ENCODE measurements around the gene SPEF1.

DNA sequence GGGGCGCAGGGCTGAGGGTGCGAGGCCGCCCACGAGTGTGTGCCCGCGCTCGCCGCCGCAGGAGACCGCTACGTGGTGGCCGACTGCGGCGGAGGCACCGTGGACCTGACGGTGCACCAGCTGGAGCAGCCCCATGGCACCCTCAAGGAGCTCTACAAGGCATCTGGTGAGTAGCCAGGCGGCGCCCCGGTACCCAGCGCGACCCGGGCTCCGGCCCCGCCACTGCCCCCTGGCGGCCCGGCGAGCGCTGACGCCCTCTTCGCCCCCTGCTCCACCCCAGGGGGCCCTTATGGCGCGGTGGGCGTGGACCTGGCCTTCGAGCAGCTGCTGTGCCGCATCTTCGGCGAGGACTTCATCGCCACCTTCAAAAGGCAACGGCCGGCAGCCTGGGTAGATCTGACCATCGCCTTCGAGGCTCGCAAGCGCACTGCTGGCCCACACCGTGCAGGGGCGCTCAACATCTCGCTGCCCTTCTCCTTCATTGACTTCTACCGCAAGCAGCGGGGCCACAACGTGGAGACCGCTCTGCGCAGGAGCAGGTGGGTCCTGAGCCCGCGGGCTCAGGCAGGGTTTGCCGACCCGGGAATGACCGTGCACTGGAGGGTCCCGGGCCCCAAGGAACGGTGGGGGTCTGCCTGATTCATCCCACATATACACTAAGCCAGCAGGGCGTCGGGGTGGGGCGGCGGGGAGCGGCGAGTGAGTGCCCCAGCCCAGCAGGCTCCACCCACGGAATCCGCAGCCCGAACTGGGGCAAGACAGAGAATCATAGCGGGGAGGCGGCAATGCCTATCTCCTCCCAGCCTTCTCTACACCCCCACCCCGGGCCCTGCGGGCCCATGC, 31.3 kb downstream of the SPEF1 start:
- TF ChIP-seq, protein P1, sequence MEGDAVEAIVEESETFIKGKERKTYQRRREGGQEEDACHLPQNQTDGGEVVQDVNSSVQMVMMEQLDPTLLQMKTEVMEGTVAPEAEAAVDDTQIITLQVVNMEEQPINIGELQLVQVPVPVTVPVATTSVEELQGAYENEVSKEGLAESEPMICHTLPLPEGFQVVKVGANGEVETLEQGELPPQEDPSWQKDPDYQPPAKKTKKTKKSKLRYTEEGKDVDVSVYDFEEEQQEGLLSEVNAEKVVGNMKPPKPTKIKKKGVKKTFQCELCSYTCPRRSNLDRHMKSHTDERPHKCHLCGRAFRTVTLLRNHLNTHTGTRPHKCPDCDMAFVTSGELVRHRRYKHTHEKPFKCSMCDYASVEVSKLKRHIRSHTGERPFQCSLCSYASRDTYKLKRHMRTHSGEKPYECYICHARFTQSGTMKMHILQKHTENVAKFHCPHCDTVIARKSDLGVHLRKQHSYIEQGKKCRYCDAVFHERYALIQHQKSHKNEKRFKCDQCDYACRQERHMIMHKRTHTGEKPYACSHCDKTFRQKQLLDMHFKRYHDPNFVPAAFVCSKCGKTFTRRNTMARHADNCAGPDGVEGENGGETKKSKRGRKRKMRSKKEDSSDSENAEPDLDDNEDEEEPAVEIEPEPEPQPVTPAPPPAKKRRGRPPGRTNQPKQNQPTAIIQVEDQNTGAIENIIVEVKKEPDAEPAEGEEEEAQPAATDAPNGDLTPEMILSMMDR (IDR thresholded peaks at IDR 0.05), result peak; percentile 58 to 83 (median 76)
- no peak for TF ChIP-seq POLR2A (IDR thresholded peaks at IDR 0.05)

Data from body of pancreas (tissue), 4 donors.